HEK293T (cell line): ENCODE measurements around the gene NUP62.
A peak's percentile ranks its signal among the peaks of the same experiment; 100 is the strongest.
"Not testable (repeated sequence)": the region's sequence is repeated elsewhere in the genome, so short reads cannot be mapped to it uniquely, and the experiment has no call there.

Experiments used
- CTCF ChIA-PET: fragments of 350-600 bp; formaldehyde crosslinking; extraction: SDS; loops from one replicate; lab custom pipeline; 2021; ENCODE audit warnings: antibody characterized with exemption, inconsistent platforms; lab: Yijun Ruan, JAX
- POLR2A ChIA-PET: fragments of 350-600 bp; formaldehyde crosslinking; extraction: SDS; loops from one replicate; lab custom pipeline; 2020; ENCODE audit warnings: antibody characterized with exemption, inconsistent platforms; lab: Yijun Ruan, JAX
- DNase-seq: peaks from one replicate; pipeline ENCODE4 v3.0.0; 2012; ENCODE audit warnings: mixed read lengths; ENCODE audit errors: extremely low spot score
- ARNT ChIP-seq: fragments of 450-650 bp; IDR thresholded peaks from 2 replicates; pipeline ENCODE4 v1.6.1; 2017; ENCODE audit warnings: mild to moderate bottlenecking
- BHLHE40 ChIP-seq: fragments of 450-650 bp; IDR thresholded peaks from 2 replicates; pipeline ENCODE4 v1.6.1; 2016; ENCODE audit warnings: mild to moderate bottlenecking, moderate library complexity, borderline replicate concordance
- CTBP1 ChIP-seq: fragments of 450-650 bp; IDR thresholded peaks from 2 replicates; pipeline ENCODE4 v1.6.1; 2016; ENCODE audit warnings: borderline replicate concordance
- ELF4 ChIP-seq: fragments of 450-650 bp; IDR thresholded peaks from 2 replicates; pipeline ENCODE4 v1.6.1; 2017; ENCODE audit warnings: antibody characterized with exemption
- FOXA1 ChIP-seq: fragments of 450-650 bp; IDR thresholded peaks from 2 replicates; pipeline ENCODE4 v1.6.1; 2016; ENCODE audit warnings: mild to moderate bottlenecking
- FOXK2 ChIP-seq: fragments of 450-650 bp; IDR thresholded peaks from 2 replicates; pipeline ENCODE4 v1.6.1; 2016; ENCODE audit warnings: mild to moderate bottlenecking
- FOXM1 ChIP-seq: fragments of 450-650 bp; IDR thresholded peaks from 2 replicates; pipeline ENCODE4 v1.6.1; 2017; ENCODE audit warnings: mild to moderate bottlenecking, borderline replicate concordance
- HDGF ChIP-seq: fragments of 450-650 bp; IDR thresholded peaks from 2 replicates; pipeline ENCODE4 v1.6.1; 2017; ENCODE audit warnings: antibody characterized with exemption, borderline replicate concordance
- L3MBTL2 ChIP-seq: fragments of 450-650 bp; conservative IDR thresholded peaks from 2 replicates; pipeline ENCODE4 v1.6.1; 2016; ENCODE audit warnings: mild to moderate bottlenecking
- LEF1 ChIP-seq: fragments of 450-650 bp; IDR thresholded peaks from 2 replicates; pipeline ENCODE4 v1.6.1; 2017; ENCODE audit warnings: mild to moderate bottlenecking, borderline replicate concordance
- NFRKB ChIP-seq: fragments of 450-650 bp; IDR thresholded peaks from 2 replicates; pipeline ENCODE4 v1.6.1; 2016; ENCODE audit warnings: mild to moderate bottlenecking, moderate library complexity
- PKNOX1 ChIP-seq: fragments of 450-650 bp; IDR thresholded peaks from 2 replicates; pipeline ENCODE4 v1.6.1; 2016
- SP1 ChIP-seq: fragments of 450-650 bp; IDR thresholded peaks from 2 replicates; pipeline ENCODE4 v1.6.1; 2017
- SUZ12 ChIP-seq: fragments of 450-650 bp; IDR thresholded peaks from 2 replicates; pipeline ENCODE4 v1.6.1; 2016; ENCODE audit warnings: mild to moderate bottlenecking
- TARDBP ChIP-seq: fragments of 450-650 bp; IDR thresholded peaks from 2 replicates; pipeline ENCODE4 v1.6.1; 2016
- ZNF384 ChIP-seq: fragments of 450-650 bp; IDR thresholded peaks from 2 replicates; pipeline ENCODE4 v1.6.1; 2016

The NUP62 gene

GRCh38 chr19:49972841-49973240 is 43.5 kb upstream of the NUP62 start:
- ChIA-PET POLR2A (no interaction called here), CTCF (no interaction called here)
- TF ChIP-seq SUZ12 = no peak
- TF ChIP-seq PKNOX1 = no peak
- TF ChIP-seq FOXA1 = no peak
- TF ChIP-seq BHLHE40 = no peak
- no peak for TF ChIP-seq NFRKB
- no peak for TF ChIP-seq TARDBP
- TF ChIP-seq ARNT = no peak
- TF ChIP-seq SP1 = no peak
- TF ChIP-seq ELF4 = no peak
- TF ChIP-seq ZNF384 = no peak
- TF ChIP-seq LEF1 = no peak
- TF ChIP-seq FOXM1 = no peak
- TF ChIP-seq L3MBTL2 = no peak
- no peak for TF ChIP-seq CTBP1
- DNase-seq = no peak

- ChIA-PET POLR2A (no interaction called here), CTCF (no interaction called here)
- TF ChIP-seq CTBP1 (no peak), NFRKB (no peak), ELF4 (no peak), SP1 (no peak), LEF1 (no peak), FOXM1 (no peak), HDGF (no peak), TARDBP (no peak)
- DNase-seq = no peak
These were observed 42.7 kb upstream of the NUP62 start for GRCh38 chr19:49971991-49972411.

- CTCF ChIA-PET, DNase-seq, POLR2A ChIA-PET: not testable (repeated sequence)
These were observed 40.1 kb upstream of the NUP62 start for GRCh38 chr19:49969355-49969754.

- no peak for DNase-seq
- no peak for TF ChIP-seq BHLHE40
- TF ChIP-seq PKNOX1 = no peak
- no peak for TF ChIP-seq SP1
- no peak for TF ChIP-seq ARNT
- TF ChIP-seq FOXA1 = no peak
- no peak for TF ChIP-seq ZNF384
- no peak for TF ChIP-seq CTBP1
- ChIA-PET CTCF (no interaction called here), POLR2A (no interaction called here)
These were observed 39.1 kb upstream of the NUP62 start for GRCh38 chr19:49968279-49968922.

- DNase-seq, POLR2A ChIA-PET, CTCF ChIA-PET: not testable (repeated sequence)
These were observed 31.7 kb upstream of the NUP62 start, which contains the start of gene SIGLEC11 for GRCh38 chr19:49960980-49961379. SIGLEC11 (minus strand) TSS chr19:49961172; CDS start chr19:49961081, 91 bp downstream.

GRCh38 chr19:49959892-49960291 is 30.6 kb upstream of the NUP62 start:
- CTCF ChIA-PET, DNase-seq, POLR2A ChIA-PET: not testable (repeated sequence)

- CTCF ChIA-PET, POLR2A ChIA-PET, DNase-seq: not testable (repeated sequence)
These were observed 29.3 kb upstream of the NUP62 start for GRCh38 chr19:49958596-49958995.

GRCh38 chr19:49958144-49958543 is 28.8 kb upstream of the NUP62 start:
- CTCF ChIA-PET, POLR2A ChIA-PET, DNase-seq: not testable (repeated sequence)

GRCh38 chr19:49957262-49957915 is 28.1 kb upstream of the NUP62 start:
- POLR2A ChIA-PET = interaction anchor here (0.8 to 1.2 kb wide), 2 partner anchors 28 to 34 kb away, joined by 3 read pairs; partner anchors contain the start of genes ATF5 and NUP62
- CTCF ChIA-PET = no interaction called here
- TF ChIP-seq FOXK2 (no peak), ZNF384 (peak; percentile 64)
- no peak for DNase-seq
